ENCODE results near the gene HDAC8.
"Not testable (repeated sequence)": the region's sequence is repeated elsewhere in the genome, so short reads cannot be mapped to it uniquely, and the experiment has no call there.

Gene HDAC8

GRCh38 chrX:72539822-72540221 lies 32.8 kb downstream of the HDAC8 start:
- no peak for DNase-seq

DNA sequence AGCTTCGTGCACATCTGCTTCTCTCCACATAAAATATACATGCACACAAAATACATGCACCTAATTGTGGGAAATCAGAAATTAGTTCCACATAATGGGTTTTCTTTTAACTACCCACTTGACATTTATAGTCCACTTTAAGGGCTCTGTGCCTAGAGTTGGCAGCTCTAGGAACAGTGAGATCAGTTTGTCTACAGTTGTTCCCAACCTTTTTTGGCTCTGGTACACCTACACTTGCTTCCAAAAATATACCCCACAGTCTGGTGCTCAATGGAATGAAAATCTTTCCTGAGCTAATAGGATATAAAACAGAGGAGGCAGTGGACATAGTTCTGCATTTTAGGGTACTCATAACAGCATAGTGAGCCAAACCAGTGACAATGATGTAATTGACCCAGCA lies 36.1 kb downstream of the HDAC8 start:
- DNase-seq, result no peak

- no peak for DNase-seq
These were observed 40.3 kb downstream of the HDAC8 start for GRCh38 chrX:72532366-72532765.

- DNase-seq, result no peak
These were observed 45.8 kb downstream of the HDAC8 start for GRCh38 chrX:72526534-72527508.

GRCh38 chrX:72498782-72499181 lies 73.9 kb downstream of the HDAC8 start:
- no peak for DNase-seq

GRCh38 chrX:72495046-72495445 lies 77.6 kb downstream of the HDAC8 start:
- DNase-seq, result no peak

GRCh38 chrX:72492499-72492898 lies 80.1 kb downstream of the HDAC8 start:
- no peak for DNase-seq

GRCh38 chrX:72490221-72490620 lies 82.4 kb downstream of the HDAC8 start:
- not testable (repeated sequence) for DNase-seq

DNA sequence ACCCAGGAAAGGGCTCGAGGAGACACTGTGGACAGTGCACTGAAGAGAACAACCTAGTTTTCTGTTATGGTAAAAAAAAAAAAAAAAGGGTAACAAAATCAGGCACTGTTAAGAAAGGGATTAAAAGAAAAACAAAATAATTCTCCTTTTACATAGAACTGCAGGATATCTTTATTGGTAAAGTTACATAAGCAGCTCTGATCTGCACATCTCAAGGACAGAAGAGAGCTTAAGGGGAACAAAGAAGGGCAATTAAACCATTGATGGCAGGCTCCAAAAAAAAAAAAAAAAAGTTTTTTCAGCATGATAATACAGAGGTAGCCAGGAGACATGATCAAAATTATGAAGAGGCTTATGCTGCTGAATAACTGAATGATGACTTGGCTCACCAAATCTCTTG lies 85.0 kb downstream of the HDAC8 start:
- no peak for DNase-seq

DNA sequence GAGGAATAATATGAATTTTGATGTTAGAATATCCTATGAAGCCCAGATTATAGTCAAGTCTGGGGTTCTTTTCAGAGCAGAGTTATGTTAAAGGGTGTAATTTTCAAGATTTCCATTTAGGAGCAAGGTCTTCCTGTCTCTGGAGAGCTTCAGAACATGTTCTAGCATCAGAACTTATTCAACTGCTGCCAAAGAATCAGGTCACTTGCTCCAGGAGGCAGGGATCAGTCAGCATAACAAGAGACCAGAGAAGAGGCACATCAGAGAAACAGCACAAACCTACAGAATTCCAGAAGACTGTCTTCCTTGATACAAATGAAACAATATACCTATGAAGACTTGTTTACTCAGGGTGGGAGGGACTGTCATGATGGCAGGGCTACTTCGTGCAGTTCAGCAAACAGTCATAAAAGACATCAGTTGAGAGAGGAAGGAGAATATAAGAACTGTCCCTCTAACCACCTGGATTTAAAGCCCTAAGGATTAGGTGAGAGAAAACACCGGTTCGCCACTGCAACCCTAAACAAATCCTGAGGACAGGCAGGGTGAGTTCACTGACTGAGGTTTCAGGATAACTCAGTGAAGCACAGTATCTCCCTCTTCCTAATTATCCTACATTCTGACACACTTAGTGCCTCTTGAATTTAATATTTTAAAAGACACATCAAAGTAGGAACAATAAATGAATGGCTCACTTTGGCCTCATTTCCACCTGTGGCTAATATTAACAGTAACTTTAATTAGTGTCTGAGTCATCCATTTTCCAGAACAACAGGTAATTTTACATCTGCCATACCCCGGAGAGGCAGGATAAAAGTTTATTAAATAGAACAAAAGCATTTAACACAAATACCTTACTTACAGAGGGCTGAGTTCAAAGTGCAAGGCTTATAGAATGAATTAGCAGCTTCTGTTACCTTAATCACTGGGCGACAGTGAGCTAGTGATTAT lies 93.0 kb downstream of the HDAC8 start:
- DNase-seq, result no peak

DNA sequence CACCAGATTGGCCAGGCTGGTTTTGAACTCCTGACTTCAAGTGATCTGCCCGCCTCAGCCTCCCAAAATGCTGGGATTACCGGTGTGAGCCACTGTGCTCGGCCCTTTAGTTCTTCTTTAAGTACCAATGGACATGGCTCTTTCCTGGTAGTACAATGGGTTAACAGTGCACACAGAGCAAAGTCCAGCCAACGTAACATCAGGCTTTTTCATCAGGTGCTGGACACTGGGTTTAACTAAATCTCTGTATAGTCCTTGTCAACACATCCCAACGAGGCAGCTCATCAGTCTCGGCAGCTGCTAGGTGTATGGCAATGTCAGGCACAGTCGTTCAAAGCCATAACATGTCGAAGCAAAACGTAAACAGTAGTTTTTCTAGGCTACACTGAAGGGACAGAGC lies 93.8 kb downstream of the HDAC8 start:
- no peak for DNase-seq

GRCh38 chrX:72478351-72478750 lies 94.3 kb downstream of the HDAC8 start:
- DNase-seq, result no peak

DNA sequence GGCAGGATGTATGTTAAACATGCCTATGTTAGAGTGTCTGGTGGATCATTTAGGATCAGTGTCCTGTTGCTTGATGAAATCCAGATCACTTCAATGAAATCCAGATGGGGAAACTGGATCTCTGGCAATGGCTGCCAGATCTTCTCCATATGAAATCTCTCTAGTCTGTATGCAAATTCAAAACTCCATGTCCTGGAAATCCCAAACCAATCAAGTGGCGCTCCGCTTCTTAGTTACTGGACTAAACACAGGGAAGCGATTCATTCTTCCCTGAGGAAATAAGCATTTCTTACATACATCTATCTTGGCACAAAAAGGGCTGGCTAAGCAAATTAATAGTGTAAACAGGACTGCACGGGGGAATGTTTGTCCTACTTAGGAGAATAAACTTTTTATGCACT lies 94.9 kb downstream of the HDAC8 start:
- DNase-seq, result no peak

DNA sequence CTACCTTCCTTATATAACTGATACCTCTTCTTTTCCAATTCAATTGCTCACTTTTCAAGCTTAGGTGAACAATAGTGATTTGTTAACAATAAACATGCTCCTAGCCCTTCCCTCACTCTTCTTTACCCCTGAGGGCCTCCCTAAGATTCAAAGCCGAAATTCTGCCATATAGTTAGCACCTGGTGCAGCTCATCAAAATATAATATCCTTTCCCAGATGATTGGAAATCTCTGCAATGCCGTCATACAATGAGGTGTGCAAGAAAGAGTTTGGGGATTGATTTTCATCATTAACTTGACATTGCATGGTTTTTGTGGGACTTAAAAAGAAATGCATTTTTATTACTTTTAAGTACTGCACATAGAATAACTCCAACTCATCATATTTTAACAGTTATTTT lies 95.3 kb downstream of the HDAC8 start:
- no peak for DNase-seq

DNA sequence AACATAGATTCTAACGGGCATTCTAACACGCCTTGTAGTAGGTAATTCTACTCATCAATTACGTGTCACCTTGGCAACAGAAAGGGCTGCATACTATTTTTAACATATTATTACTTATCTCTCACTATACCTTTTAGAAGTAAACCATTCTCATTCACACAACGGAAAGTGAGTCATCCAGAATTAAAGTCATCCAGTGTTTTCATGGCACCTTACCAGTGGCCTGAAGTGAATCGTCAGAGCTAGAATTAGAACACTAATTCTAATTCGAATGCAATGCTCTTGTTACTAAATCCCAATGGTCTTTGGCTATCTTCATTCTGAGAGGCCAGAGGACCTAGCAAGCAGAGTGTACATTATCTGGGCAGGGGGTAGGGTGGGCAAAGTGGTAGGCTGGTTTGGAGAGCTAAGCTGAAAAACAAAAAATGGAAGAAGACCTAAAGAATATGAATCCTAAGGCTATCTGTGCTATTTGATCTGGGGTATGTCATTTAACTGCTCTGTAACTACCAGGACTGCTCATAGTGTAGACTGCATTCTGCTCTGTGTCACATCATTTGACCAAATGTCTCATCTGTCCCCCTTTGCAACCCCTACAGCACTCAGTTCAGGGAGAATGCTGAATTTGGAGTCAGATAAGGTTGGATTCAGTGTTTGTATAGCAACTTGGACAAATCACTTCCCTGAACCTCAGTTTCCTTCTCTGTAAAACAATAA lies 96.5 kb downstream of the HDAC8 start:
- no peak for DNase-seq

GRCh38 chrX:72475338-72475737 lies 97.3 kb downstream of the HDAC8 start:
- no peak for DNase-seq

- no peak for DNase-seq
These were observed 102.0 kb downstream of the HDAC8 start for GRCh38 chrX:72470532-72471223.

- no peak for DNase-seq
These were observed 102.5 kb downstream of the HDAC8 start for GRCh38 chrX:72470117-72470516.

GRCh38 chrX:72468607-72469006 lies 104.0 kb downstream of the HDAC8 start:
- no peak for DNase-seq

- no peak for DNase-seq
These were observed 105.5 kb downstream of the HDAC8 start for GRCh38 chrX:72467135-72467534.

DNA sequence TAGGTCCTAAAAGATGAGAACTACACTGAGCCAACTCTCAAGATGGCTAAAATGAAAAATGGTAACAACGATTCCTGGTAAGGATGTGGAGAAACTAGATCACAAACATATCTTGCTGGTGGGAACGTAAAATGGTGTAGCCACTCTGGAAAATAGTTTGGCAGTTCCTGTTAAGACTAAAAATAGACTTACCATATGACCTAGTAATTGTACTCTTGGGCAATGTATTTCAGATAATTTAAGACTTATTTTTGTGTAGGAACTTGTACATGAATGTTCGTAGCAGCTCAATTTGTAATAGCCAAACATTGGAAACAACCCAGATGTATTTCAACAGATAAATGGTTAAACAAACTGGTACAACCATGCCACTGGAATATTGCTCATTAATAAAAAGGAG lies 106.2 kb downstream of the HDAC8 start:
- no peak for DNase-seq

DNA sequence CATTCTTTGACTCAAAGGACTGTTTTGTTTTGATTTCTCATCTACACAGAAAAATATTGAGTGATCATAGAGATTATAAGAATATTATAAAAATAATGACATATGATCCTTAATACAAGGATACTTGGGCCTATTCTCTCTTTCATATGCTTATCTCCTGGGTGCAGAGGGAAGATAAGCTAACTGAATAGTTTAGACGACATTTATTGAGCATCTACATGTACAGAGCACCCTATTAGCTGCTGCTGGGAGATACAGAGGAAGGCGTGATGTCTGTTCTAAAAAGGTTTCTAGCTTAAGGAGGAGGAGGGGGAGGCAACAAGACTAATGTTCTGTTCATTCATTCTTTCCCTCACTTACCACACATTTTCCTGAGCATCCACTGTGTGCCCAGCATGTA lies 106.8 kb downstream of the HDAC8 start:
- no peak for DNase-seq

Data from right kidney (tissue), 1 donor.